Large intestine (tissue), 3 donors: Measurements from ENCODE around the gene SYNPO. TPM values are rescaled to one million over a fixed set of nuclear protein-coding genes. Genes with fewer than 3 reads are reported as not detected.
A peak's percentile ranks its signal among the peaks of the same experiment; 100 is the strongest.

Experiments used
- DNase-seq, 2 donors: peaks; one replicate each; pipeline versions ENCODE4 v3.0.0 to v3.0.0-alpha.2; 2013
- H3K27ac ChIP-seq: one replicate; pipeline ENCODE4 v1.5.1; 2013; ENCODE audit warnings: low read length
- H3K27me3 ChIP-seq: 2 replicates; pipeline ENCODE4 v1.6.1; 2013; ENCODE audit warnings: low read length; ENCODE audit not compliant: control insufficient read depth, insufficient read depth
- H3K36me3 ChIP-seq: 2 replicates; pipeline ENCODE4 v1.6.1; 2013; ENCODE audit warnings: low read length; ENCODE audit not compliant: control insufficient read depth, insufficient read depth
- H3K4me1 ChIP-seq: one replicate; pipeline ENCODE4 v1.6.1; 2013; ENCODE audit warnings: low read length; ENCODE audit not compliant: control insufficient read depth, insufficient read depth
- H3K4me3 ChIP-seq: one replicate; pipeline ENCODE4 v1.5.1; 2013; ENCODE audit warnings: low read length
- H3K9me3 ChIP-seq: one replicate; pipeline ENCODE4 v1.6.1; 2013; ENCODE audit warnings: mild to moderate bottlenecking, low read depth, low read length, moderate library complexity; ENCODE audit not compliant: control insufficient read depth
- WGBS: methylation state at CpG from one replicate; pipeline ENCODE4 v1.1.5; 2013; ENCODE audit warnings: low lambda C conversion rate; ENCODE audit not compliant: insufficient coverage; 5-methylcytosine and 5-hydroxymethylcytosine counted together
- polyA plus RNA-seq: library from polyadenylated mRNA; unstranded; fragments of 120-200 nt; gene quantifications from one replicate; pipeline ENCODE4 v1.2.1, GENCODE V29; 2013

SYNPO gene
- polyA plus RNA-seq, 1 donor: 46.7 TPM

- no peak overlapping the region for H3K27ac ChIP-seq
- H3K36me3 ChIP-seq: no peaks in the 10 kb centered on the region
- H3K9me3 ChIP-seq: peaks cover 5% of the 10 kb centered on the region
- DNase-seq: peak in 1 of 2 donors; percentile 34
- H3K27me3 ChIP-seq: peaks cover 39% of the 10 kb centered on the region
- WGBS: no CpG with 5 or more reads among the region's 51 CpGs
- H3K4me3 ChIP-seq: peak overlapping the region; percentile 50
- H3K4me1 ChIP-seq: peaks cover 4% of the 10 kb centered on the region
Observed at GRCh38 chr5:150671509-150672236, 31.2 kb downstream of the SYNPO start.

GRCh38 chr5:150672237-150672883, 31.9 kb downstream of the SYNPO start:
- Histone ChIP-seq H3K36me3 (no peaks in the 10 kb centered on the region), H3K4me1 (peaks cover 4% of the 10 kb centered on the region), H3K27ac (no peak overlapping the region), H3K4me3 (peak overlapping the region; percentile 50), H3K9me3 (peaks cover 5% of the 10 kb centered on the region), H3K27me3 (peaks cover 37% of the 10 kb centered on the region)
- peak in 1 of 2 donors; percentile 37 for DNase-seq
- no CpG with 5 or more reads among the region's 38 CpGs for WGBS

- Histone ChIP-seq H3K27me3 (peaks cover 37% of the 10 kb centered on the region), H3K4me3 (peak overlapping the region; percentile 50), H3K9me3 (peaks cover 5% of the 10 kb centered on the region), H3K27ac (no peak overlapping the region), H3K4me1 (peaks cover 4% of the 10 kb centered on the region), H3K36me3 (no peaks in the 10 kb centered on the region)
- DNase-seq: no peak
- 100% methylated on average over 1 of the region's 7 CpGs for WGBS
Observed at GRCh38 chr5:150672884-150673275, 32.4 kb downstream of the SYNPO start.

- WGBS: no CpG with 5 or more reads among the region's 4 CpGs
- Histone ChIP-seq H3K27ac (no peak overlapping the region), H3K4me3 (no peak overlapping the region), H3K9me3 (peaks cover 5% of the 10 kb centered on the region), H3K4me1 (peaks cover 4% of the 10 kb centered on the region), H3K36me3 (no peaks in the 10 kb centered on the region), H3K27me3 (peaks cover 33% of the 10 kb centered on the region)
- DNase-seq: no peak
Observed at GRCh38 chr5:150674341-150674821, 33.9 kb downstream of the SYNPO start.

GRCh38 chr5:150675069-150675468, 34.6 kb downstream of the SYNPO start:
- Histone ChIP-seq H3K36me3 (no peaks in the 10 kb centered on the region), H3K27ac (no peak overlapping the region), H3K9me3 (peaks cover 5% of the 10 kb centered on the region), H3K4me3 (no peak overlapping the region), H3K27me3 (peaks cover 28% of the 10 kb centered on the region), H3K4me1 (peaks cover 4% of the 10 kb centered on the region)
- no peak for DNase-seq
- WGBS: 95% methylated on average over 3 of the region's 6 CpGs

- H3K36me3 ChIP-seq: no peaks in the 10 kb centered on the region
- no peak overlapping the region for H3K4me3 ChIP-seq
- H3K9me3 ChIP-seq: peaks cover 4% of the 10 kb centered on the region
- H3K27me3 ChIP-seq: peaks cover 14% of the 10 kb centered on the region
- peaks cover 4% of the 10 kb centered on the region for H3K4me1 ChIP-seq
- no peak overlapping the region for H3K27ac ChIP-seq
- WGBS: no CpG with 5 or more reads among the region's 9 CpGs
- no peak for DNase-seq
Observed at GRCh38 chr5:150676578-150676977, 36.1 kb downstream of the SYNPO start.

GRCh38 chr5:150689120-150689519, 48.7 kb downstream of the SYNPO start:
- Histone ChIP-seq H3K4me3 (no peak overlapping the region), H3K27ac (no peak overlapping the region), H3K36me3 (peaks cover 33% of the 10 kb centered on the region), H3K9me3 (no peaks in the 10 kb centered on the region), H3K27me3 (no peaks in the 10 kb centered on the region), H3K4me1 (no peaks in the 10 kb centered on the region)
- WGBS: no CpG with 5 or more reads among the region's 1 CpG
- DNase-seq: no peak

- 100% methylated on average over 2 of the region's 6 CpGs for WGBS
- Histone ChIP-seq H3K4me1 (no peaks in the 10 kb centered on the region), H3K4me3 (no peak overlapping the region), H3K36me3 (peaks cover 50% of the 10 kb centered on the region), H3K27ac (no peak overlapping the region), H3K9me3 (no peaks in the 10 kb centered on the region), H3K27me3 (no peaks in the 10 kb centered on the region)
- DNase-seq: no peak
Observed at GRCh38 chr5:150690760-150691159, 50.3 kb downstream of the SYNPO start.

GRCh38 chr5:150692276-150692675, 51.8 kb downstream of the SYNPO start:
- WGBS: no CpG with 5 or more reads among the region's 3 CpGs
- DNase-seq: no peak
- no peak overlapping the region for H3K4me3 ChIP-seq
- peaks cover 65% of the 10 kb centered on the region for H3K36me3 ChIP-seq
- no peaks in the 10 kb centered on the region for H3K4me1 ChIP-seq
- no peak overlapping the region for H3K27ac ChIP-seq
- no peaks in the 10 kb centered on the region for H3K9me3 ChIP-seq
- no peaks in the 10 kb centered on the region for H3K27me3 ChIP-seq

- Histone ChIP-seq H3K4me1 (peaks cover 8% of the 10 kb centered on the region), H3K27me3 (no peaks in the 10 kb centered on the region), H3K36me3 (peaks cover 80% of the 10 kb centered on the region), H3K4me3 (no peak overlapping the region), H3K27ac (no peak overlapping the region), H3K9me3 (no peaks in the 10 kb centered on the region)
- no peak for DNase-seq
- 83% methylated on average over 1 of the region's 3 CpGs for WGBS
Observed at GRCh38 chr5:150694612-150695011, 54.2 kb downstream of the SYNPO start.
